ENCODE measurements around the gene C2CD2.

The C2CD2 gene

GRCh38 chr21:41918561-41919358 is 35.1 kb downstream of the C2CD2 start:
- no peak for DNase-seq (ENCODE audit: low spot score)
- TF ChIP-seq, protein P1, sequence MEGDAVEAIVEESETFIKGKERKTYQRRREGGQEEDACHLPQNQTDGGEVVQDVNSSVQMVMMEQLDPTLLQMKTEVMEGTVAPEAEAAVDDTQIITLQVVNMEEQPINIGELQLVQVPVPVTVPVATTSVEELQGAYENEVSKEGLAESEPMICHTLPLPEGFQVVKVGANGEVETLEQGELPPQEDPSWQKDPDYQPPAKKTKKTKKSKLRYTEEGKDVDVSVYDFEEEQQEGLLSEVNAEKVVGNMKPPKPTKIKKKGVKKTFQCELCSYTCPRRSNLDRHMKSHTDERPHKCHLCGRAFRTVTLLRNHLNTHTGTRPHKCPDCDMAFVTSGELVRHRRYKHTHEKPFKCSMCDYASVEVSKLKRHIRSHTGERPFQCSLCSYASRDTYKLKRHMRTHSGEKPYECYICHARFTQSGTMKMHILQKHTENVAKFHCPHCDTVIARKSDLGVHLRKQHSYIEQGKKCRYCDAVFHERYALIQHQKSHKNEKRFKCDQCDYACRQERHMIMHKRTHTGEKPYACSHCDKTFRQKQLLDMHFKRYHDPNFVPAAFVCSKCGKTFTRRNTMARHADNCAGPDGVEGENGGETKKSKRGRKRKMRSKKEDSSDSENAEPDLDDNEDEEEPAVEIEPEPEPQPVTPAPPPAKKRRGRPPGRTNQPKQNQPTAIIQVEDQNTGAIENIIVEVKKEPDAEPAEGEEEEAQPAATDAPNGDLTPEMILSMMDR (IDR thresholded peaks at IDR 0.05; ENCODE audit: borderline replicate concordance, control extremely low read depth, extremely low read depth, insufficient read depth, missing control alignments): no peak
- in situ Hi-C loops (cut with MboI; ENCODE audit: low sequenced_read_pairs, unreplicated experiment): no loop called here

DNA sequence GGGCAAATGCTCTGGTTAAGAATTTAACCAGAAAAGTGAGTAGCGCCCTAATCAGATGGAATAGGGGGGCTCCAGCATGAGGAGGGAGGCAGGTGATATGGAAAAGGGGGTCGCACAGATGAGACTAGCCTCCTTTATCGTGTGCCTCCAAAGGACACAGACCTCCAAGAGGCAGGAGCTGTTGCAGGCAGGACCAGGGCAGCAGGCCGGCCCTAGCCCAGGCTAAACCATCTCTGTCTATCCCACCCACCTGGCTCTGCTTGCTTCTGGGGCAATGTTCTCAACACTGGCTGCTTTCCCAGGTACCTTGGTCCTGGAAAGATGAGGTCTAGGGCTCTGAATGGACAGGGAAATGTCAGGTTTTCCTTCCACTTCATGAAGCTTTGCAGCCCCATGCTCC is 36.3 kb downstream of the C2CD2 start:
- in situ Hi-C loops (cut with MboI; ENCODE audit: low sequenced_read_pairs, unreplicated experiment): no loop called here
- DNase-seq (ENCODE audit: low spot score): no peak
- TF ChIP-seq, protein P1 (IDR thresholded peaks at IDR 0.05; ENCODE audit: borderline replicate concordance, control extremely low read depth, extremely low read depth, insufficient read depth, missing control alignments): no peak

GRCh38 chr21:41916888-41917433 is 36.9 kb downstream of the C2CD2 start:
- in situ Hi-C loops (cut with MboI; ENCODE audit: low sequenced_read_pairs, unreplicated experiment): no loop called here
- TF ChIP-seq, protein P1 (IDR thresholded peaks at IDR 0.05; ENCODE audit: borderline replicate concordance, control extremely low read depth, extremely low read depth, insufficient read depth, missing control alignments): peak; percentile 11
- DNase-seq (ENCODE audit: low spot score): no peak

DNA sequence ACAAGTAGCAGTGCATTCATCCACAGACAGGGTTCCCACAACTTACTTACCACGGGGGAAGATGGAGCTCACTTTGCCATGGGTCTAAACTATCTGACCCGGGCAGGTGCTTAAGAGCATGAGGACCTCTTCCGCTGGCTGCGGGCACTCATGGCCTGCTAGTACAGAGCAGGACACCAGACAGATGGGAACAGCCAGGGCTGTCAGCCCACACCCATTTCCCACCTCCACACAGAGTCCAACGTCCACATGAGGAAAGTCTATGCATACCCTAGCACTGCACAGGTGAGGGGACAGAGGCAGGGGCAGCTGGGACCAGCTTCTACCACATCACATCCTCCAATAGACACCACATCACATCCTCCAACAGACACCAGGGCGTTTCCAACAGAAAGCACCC is 38.9 kb downstream of the C2CD2 start:
- no peak for DNase-seq (ENCODE audit: low spot score)
- TF ChIP-seq, protein P1 (IDR thresholded peaks at IDR 0.05; ENCODE audit: borderline replicate concordance, control extremely low read depth, extremely low read depth, insufficient read depth, missing control alignments): no peak
- in situ Hi-C loops (cut with MboI; ENCODE audit: low sequenced_read_pairs, unreplicated experiment): no loop called here

GRCh38 chr21:41914358-41914757 is 39.5 kb downstream of the C2CD2 start:
- TF ChIP-seq, protein P1 (IDR thresholded peaks at IDR 0.05; ENCODE audit: borderline replicate concordance, control extremely low read depth, extremely low read depth, insufficient read depth, missing control alignments): no peak
- no peak for DNase-seq (ENCODE audit: low spot score)
- in situ Hi-C loops (cut with MboI; ENCODE audit: low sequenced_read_pairs, unreplicated experiment): no loop called here

GRCh38 chr21:41913230-41913629 is 40.6 kb downstream of the C2CD2 start:
- TF ChIP-seq, protein P1 (IDR thresholded peaks at IDR 0.05; ENCODE audit: borderline replicate concordance, control extremely low read depth, extremely low read depth, insufficient read depth, missing control alignments): no peak
- in situ Hi-C loops (cut with MboI; ENCODE audit: low sequenced_read_pairs, unreplicated experiment): no loop called here
- DNase-seq (ENCODE audit: low spot score): no peak
